Measurements from ENCODE around the gene DBN1.

DNA sequence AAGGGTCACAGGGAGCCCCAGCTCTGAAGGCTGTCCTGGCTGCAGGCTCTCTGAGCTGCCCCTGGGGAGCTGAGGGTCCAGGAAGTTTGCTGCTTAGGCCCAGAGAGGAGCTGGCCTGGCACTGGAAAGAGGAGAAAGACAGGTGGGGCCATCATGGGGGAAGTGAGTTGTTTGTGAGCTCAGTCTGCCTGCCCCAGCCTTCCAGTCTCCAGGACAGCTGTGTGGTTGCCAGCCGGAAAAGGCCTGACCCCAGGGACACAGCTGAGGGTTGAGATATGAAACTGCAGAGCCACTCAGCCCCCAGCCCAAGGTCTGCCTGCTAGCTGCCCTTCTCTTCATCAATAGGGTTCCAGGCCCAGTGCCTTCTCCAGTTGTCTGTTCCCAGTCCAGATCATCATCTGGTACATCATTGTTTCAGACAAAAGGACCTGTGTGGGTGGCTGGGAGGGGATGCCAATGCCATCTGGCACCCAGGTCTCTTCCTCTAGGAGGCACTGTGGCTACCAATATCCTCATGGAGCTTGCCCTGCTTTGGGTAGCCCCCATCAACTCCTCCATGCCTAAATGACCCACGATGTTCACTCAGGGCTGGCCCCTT, 47.6 kb upstream of the DBN1 start:
- TF ChIP-seq, protein P1, sequence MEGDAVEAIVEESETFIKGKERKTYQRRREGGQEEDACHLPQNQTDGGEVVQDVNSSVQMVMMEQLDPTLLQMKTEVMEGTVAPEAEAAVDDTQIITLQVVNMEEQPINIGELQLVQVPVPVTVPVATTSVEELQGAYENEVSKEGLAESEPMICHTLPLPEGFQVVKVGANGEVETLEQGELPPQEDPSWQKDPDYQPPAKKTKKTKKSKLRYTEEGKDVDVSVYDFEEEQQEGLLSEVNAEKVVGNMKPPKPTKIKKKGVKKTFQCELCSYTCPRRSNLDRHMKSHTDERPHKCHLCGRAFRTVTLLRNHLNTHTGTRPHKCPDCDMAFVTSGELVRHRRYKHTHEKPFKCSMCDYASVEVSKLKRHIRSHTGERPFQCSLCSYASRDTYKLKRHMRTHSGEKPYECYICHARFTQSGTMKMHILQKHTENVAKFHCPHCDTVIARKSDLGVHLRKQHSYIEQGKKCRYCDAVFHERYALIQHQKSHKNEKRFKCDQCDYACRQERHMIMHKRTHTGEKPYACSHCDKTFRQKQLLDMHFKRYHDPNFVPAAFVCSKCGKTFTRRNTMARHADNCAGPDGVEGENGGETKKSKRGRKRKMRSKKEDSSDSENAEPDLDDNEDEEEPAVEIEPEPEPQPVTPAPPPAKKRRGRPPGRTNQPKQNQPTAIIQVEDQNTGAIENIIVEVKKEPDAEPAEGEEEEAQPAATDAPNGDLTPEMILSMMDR (IDR thresholded peaks at IDR 0.05): no peak
- TF ChIP-seq POLR2AphosphoS5 (IDR thresholded peaks at IDR 0.05) (no peak), POLR2A (IDR thresholded peaks at IDR 0.05) (no peak)

All from transverse colon (tissue), 4 donors.